Measurements from ENCODE around the gene FBXO46. TPM values are rescaled to one million over a fixed set of nuclear protein-coding genes. Genes with fewer than 3 reads are reported as not detected.

The FBXO46 gene, protein sequence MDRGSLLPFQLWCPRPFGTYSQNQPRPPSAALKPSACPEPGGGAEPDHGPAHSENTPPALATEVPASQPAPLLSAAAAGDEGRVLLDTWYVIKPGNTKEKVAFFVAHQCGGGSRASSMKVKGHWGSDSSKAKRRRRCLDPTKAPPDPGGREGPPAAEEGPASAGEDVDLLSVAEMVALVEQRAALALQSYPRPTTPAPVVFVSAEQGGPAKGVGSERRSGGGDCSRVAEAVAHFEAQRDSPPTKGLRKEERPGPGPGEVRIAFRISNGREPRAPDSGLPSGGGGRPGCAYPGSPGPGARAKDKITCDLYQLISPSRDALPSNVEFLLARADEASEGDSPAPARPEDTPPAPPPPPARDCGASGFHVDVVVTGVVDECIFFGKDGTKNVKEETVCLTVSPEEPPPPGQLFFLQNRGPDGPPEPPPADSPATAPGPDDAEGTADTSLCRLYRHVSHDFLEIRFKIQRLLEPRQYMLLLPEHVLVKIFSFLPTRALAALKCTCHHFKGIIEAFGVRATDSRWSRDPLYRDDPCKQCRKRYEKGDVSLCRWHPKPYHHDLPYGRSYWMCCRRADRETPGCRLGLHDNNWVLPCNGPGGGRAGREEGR
- polyA plus RNA-seq (ENCODE audit: insufficient read length in 10 of 10): 10 to 100 TPM in 6 of 10 donors, 1 to 10 TPM in 4; 8.3 to 15.3 (median 10.3) TPM
- long read RNA-seq, donor 1, partial matches to known transcripts: 0 of 3 reads
- long read RNA-seq, donor 1, other reads (novel, unspliced or antisense): 0 of 3 reads
- long read RNA-seq, donor 2, partial matches to known transcripts: 0 of 4 reads
- long read RNA-seq, donor 2, other reads (novel, unspliced or antisense): 0 of 4 reads
- long read RNA-seq, donor 3: 0 reads
- long read RNA-seq, donor 4: 0 reads
- long read RNA-seq, donor 5: 0 reads
- long read RNA-seq, donor 6, partial matches to known transcripts: 0 of 2 reads
- long read RNA-seq, donor 6, other reads (novel, unspliced or antisense): 0 of 2 reads
- long read RNA-seq, donor 7, partial matches to known transcripts: 0 of 4 reads
- long read RNA-seq, donor 7, other reads (novel, unspliced or antisense): 0 of 4 reads
- long read RNA-seq, donor 8, partial matches to known transcripts: 0 of 2 reads
- long read RNA-seq, donor 8, other reads (novel, unspliced or antisense): 0 of 2 reads
- long read RNA-seq, donor 9, partial matches to known transcripts: 0 of 1 reads
- long read RNA-seq, donor 9, other reads (novel, unspliced or antisense): 0 of 1 reads

DNA sequence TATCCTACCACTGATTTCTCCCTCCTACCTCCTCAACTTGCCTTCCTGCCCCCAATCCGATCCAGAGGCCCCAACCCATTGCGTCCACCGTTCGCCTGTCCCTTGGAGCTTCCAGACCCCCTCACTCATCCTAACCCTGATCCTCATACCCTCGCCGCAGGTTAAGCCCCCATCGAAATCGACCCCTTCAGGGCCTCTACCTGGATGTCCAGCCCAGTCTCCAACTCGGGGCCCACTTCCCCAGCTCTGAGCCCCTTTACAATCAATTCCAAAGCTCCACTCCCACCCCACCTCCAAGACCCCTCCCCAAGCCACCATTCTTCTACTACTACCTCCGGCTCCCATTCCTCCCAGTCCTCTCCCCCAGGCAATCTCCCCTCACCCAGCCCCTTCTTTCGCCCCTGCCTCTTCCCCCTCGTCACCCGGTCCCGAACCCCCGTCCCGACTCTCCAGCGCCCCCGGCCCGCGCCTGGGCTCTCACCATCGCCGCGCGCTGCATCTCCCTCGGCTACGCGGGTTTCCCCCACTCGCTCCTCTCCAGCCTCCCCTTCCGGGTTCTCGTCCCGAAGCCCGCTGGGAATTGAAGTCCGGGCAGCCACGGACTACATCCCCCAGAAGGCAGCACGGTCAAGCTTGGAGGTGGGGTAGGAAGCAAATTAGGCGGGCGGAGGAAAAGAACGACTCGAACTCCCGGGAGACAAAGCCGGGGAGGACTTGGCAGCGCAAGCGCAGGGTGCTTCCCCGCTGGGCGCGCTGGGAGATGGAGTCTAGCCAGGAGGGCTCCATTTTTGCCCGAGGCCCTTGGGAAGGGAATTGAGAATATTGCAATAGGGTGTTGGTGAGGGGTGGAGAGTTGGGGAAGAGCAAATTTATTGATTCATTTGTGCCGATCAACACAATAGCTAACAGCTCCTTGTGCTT lies at the start of gene FBXO46:
Gene FBXO46 (minus strand): TSS at position 529 of the 921 bp plus-strand sequence. CDS start 17,401 bp downstream, outside the sequence.
- DNase-seq: peak; percentile 96 to 98 (median 98)

DNA sequence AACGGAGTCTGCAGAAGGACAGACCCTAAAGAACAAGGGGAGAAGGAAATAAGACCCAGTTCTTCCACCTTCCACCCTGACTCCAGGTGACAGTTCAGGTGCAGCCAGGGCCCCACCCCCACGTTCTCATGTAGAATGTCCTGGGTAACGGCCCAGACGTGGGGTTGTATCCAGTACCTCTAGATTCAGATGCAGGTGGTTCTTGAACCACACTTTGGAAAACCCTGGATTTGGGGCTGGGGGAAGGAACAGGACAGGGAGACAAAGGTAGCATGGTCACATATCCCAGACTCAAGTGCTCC lies 49.4 kb upstream of the FBXO46 start:
- DNase-seq: no peak

DNA sequence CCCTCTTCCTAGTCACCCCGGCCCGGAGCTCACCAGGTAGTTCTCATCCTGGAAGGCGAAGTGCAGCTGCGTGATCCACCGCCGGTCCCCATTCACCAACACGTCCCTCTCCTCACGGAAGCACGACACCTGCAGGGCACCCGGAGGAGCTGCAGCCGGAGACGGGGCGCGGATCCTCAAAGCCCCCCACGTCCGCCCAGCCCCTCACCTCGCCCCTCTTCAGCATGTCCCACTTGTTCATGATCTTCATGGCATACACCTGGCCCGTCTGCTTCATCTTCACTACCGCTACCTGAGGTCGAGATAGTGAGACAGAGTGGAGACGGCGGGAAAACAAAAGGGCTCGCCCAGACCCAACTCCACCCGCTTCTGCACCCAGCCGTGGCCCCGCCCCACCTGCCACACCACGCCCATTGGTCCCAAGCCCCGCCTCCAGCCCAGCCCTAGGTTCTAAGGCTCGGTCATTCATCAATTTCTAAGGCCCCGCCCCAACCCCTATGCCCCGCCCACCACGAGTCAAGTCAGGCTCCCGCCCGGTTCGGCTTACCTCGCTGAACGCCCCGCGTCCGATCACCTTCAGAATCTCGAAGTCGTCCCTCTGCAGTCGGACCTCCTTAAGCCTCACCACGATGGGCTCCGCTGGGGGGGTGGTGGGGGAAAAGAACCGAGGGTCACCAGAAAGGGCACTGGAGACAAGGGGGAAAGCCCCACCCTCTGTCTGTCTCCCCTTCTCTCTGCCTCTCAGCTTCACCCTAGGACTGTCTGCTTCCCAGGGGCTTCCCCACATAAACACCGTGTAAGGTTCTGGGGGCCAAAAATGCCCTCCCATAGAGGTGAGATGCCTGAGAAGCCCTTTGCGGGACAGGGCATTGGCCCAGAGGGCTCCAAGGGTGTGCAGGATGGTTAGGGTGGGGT lies 48.8 kb upstream of the FBXO46 start:
- DNase-seq: peak in 1 of 3 donors; percentile 71

DNA sequence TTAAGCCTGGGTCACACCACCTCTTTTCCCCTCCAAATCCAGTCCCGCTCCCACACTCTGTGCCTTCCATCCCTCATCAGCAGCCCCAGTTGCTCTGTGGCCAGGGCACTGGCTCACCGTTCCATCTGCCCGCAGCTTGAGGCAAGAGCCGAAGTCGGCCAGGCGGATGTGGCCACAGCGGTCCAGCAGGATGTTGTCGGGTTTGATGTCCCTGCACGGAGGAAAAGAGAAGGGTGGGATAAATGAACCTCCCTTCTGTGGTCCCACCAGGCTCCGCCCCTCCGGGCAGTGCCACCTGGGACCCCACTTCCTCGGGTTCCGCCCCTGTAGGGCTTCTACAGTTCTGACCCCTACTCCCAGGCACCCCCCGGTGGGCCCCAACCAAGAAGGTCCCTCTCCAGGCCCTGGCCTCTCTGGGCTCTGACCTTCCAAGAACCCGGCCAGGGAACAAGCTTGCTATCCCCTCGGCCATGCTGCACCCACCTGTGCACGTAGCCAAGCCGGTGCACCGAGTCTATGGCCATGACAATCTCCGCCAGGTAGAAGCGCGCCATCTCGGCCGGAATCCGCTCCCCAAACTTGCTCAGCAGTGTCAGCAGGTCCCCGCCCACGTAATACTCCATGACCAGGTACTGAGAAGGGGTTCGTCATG lies 47.4 kb upstream of the FBXO46 start:
- no peak for DNase-seq

DNA sequence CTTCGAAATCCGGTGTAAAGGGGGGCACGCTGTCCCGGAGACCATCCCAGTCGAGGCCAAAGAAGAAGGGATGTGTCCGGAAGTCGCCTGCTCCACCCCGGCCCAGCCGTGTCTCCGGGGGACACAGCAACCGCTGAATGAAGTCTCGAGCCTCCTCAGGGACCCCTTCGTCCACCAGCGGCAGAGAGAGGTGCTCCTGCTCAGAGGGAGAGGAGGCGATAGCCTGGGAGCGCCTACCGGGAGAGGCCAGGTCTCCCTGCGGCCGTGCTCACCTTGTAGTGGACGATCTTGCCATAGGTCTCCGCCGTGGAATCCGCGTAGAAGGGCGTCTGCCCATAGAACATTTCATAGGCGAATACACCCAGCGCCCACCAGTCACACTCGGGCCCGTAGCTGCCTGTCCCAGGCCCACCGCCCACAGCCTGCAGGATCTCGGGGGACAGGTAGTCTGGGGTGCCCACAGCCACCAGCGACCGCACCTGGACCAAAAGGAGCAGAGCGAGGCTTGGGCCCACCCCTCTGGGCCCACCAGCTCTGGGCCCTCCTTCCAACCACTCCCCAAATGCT lies 46.8 kb upstream of the FBXO46 start:
- no peak for DNase-seq

DNA sequence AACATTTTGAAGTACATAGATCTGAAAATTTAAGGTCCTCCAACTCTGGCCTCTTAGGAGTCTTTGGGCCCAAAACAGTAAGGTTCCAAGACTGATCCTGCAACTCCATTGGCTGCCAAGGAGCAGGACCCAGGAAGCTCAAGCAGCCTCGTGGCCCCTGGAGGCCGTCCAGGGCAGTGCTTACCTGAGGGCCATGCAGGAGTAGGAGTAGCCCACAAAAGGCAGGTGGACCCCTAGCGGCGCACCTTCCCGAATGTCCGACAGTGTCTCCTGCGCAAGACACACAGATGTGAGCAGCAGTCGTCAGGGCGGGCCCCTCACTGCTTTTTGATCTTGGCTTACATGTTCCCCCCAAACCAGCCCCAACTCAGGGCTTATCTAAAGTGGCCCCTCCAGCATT lies 44.1 kb upstream of the FBXO46 start:
- no peak for DNase-seq

DNA sequence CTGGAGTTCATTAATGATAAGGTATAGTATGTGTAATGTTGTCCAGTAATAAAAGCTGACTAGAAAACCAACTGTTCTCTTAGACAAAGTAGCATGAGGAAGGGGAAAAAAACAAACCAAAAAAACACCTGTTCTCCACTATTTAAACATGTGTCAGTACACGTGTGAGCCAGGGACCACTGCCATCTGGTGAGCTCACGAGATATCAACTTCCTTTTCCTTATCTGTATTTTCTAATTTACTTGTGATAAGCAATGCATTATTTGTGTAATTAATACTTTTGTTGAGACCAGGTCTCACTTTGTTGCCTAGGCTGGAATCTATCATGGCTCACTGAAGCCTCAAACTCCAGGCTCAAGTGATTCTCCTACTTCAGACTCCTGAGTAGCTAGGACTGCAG lies 42.7 kb upstream of the FBXO46 start:
- no peak for DNase-seq

DNA sequence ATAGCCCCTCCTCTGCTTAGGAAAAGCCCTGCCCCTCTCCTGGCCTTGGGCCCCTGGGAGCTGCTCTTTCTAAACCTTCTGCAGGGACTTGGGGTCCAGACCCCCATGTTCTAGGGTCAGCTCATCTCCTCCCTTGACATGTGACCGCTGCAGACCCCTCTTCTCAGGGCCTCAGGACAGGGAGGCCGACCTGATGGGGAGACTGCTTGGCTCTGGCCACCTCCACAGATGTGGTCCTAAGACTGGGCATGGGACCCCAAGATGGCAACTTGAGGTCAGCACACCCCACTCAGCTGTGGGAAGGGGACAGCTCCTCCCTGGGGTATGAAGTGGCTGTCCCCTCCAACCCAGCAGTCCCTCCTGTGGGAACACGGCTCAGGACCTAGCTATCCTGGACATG lies 42.2 kb upstream of the FBXO46 start:
- no peak for DNase-seq

DNA sequence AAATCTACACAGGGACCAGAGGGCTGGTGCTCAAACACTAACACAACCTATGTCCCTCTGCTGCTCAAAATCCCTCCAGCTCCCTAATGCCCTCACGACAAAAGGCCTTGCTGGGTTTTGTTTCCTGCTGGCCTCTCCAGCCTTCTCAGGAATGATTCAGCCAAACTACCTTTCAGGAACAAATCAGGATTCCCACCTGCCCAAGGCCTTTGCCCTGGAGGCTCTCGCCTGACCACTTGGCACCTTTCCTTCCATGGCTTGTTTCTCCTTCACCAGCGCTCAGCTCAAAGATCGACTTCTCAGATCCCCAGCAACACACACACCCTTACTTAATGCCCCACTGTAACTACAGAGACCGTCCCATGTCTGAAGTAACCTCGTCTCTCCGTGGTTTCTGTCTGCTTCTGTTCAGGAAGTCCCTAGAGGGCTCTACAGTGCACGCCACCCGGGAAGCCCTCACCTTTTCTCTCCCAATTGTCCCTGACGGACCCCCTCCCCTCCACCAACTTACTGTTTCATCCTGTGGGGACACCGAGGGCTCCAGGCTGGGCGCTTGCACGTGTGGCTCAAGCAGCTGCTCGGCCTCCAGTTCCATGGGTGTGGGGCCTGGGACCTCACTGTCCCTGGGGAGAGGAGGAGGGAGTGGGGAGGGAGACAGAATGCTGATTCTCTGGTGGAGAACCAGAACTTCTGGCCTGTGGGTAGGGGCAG lies 41.6 kb upstream of the FBXO46 start:
- DNase-seq: no peak

DNA sequence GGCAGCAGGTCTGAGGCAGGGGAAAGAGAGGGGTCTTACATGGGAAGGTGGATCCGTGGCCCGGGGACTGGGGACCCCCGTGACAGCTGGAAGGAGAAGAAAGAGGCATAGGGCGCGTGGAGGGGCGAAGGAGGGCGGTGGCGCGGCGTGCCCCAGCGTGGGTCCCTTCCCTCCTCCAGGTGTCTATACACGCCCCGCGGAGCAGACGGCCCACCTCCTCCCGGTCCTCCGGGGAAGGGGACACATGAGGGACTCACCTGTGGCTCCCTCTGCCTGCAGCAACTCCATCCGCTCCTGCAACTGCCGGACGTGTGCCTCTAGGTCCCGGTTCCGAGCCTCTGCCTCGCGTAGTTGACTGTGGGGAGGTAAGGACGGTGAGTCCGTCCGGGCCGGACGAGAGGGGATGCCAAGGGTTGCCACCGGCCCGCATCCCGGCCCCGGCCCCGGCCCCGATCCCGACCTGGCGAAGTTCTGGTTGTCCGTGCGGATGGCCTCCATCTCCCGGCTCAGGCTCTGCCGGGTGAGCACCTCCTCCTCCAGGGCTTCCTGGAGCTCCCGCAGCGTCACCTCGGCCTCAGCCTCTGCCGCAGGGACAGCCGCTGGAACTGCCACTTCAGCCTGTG lies 40.7 kb upstream of the FBXO46 start:
- DNase-seq: no peak

DNA sequence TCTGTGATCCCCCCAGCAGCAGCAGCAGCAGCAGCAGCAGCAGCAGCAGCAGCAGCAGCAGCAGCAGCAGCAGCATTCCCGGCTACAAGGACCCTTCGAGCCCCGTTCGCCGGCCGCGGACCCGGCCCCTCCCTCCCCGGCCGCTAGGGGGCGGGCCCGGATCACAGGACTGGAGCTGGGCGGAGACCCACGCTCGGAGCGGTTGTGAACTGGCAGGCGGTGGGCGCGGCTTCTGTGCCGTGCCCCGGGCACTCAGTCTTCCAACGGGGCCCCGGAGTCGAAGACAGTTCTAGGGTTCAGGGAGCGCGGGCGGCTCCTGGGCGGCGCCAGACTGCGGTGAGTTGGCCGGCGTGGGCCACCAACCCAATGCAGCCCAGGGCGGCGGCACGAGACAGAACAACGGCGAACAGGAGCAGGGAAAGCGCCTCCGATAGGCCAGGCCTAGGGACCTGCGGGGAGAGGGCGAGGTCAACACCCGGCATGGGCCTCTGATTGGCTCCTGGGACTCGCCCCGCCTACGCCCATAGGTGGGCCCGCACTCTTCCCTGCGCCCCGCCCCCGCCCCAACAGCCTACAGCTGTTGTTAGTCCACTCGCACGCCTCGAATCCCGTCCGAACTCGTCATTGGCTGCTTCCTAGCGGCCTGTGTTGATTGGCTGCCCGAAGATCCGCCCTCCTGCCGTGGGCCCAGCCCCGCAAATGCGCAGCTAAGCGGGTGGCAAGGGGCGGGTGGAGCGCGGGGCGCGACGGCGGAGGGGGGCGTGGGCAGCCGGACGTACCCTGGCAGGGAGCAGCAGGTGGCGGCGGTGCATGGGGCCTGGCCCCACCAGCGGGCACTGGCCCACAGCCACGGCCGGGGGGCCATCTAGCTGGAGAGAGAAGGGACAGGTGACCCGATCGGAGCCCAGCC lies 39.8 kb upstream of the FBXO46 start:
- DNase-seq: peak; percentile 96 to 98 (median 98)

DNA sequence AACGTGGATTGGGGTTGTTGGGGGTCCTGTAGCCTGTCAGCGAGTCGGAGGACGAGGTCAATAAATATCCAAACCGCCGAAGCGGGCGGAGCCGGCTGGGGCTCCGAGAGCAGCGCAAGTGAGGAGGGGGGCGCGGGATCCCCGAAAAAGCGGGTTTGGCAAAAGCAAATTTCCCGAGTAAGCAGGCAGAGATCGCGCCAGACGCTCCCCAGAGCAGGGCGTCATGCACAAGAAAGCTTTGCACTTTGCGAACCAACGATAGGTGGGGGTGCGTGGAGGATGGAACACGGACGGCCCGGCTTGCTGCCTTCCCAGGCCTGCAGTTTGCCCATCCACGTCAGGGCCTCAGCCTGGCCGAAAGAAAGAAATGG lies 39.1 kb upstream of the FBXO46 start:
- peak in 1 of 3 donors; percentile 70 for DNase-seq

DNA sequence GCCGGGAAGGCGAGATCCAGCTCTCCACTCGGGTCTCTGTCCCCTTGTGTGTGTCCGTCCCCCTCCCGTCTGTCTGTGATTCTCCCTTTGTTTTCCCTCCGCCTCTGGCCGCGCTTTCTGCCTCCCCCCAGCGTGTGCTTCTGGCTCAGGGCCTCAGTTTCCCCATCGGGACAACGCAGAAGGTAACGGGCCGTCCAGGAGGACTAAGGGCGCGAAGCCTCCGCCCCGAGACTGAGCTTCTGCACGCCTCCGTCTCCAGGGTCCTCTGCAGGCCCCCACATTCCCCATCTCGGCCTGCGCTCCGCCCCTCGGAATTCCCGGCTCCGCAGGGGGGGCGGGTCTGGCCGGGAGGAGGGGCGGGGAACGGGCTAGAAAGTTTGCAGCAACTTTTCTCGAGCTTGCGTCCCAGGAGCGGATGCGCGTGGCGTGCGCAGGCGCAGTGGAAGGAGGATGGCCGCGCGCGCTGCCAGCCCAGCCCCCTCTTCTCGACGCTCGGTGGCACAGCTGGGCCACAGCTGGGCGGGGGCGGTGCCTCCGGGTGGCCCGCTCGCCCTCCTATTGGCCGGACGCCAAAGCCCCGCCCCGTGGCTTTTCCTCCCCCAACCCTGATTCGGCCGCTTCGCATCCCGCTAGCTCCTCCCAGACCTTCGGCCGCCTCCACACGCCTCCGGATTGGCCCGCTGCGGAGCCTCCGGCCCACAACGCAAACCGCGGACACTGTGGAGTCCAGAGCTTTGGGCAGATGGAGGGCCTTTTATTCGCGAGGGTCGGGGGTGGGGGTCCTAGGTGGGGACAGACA lies 38.5 kb upstream of the FBXO46 start, which contains the start of gene SIX5:
Gene SIX5 (minus strand): TSS at position 269 of the 799 bp plus-strand sequence. CDS start 408 bp downstream, outside the sequence.
- DNase-seq: peak; percentile 98 to 100 (median 99)

DNA sequence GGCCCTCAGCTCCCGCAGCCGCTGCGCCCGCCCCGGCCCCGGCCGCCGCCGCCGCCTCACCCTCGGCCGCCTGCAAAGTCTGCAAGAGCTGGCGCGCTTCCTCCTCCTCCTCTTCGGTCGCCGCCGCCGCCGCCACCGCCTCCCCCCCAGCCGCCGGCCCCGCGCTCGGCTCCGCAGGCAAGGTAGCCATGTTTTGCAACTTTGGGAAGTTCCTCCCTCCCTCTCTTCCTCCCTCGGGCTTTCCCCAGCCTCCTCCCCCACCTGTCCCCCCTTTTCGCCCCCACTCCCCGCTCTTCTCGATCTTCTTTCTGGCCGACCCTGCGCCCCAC lies 37.9 kb upstream of the FBXO46 start:
- DNase-seq: no peak

DNA sequence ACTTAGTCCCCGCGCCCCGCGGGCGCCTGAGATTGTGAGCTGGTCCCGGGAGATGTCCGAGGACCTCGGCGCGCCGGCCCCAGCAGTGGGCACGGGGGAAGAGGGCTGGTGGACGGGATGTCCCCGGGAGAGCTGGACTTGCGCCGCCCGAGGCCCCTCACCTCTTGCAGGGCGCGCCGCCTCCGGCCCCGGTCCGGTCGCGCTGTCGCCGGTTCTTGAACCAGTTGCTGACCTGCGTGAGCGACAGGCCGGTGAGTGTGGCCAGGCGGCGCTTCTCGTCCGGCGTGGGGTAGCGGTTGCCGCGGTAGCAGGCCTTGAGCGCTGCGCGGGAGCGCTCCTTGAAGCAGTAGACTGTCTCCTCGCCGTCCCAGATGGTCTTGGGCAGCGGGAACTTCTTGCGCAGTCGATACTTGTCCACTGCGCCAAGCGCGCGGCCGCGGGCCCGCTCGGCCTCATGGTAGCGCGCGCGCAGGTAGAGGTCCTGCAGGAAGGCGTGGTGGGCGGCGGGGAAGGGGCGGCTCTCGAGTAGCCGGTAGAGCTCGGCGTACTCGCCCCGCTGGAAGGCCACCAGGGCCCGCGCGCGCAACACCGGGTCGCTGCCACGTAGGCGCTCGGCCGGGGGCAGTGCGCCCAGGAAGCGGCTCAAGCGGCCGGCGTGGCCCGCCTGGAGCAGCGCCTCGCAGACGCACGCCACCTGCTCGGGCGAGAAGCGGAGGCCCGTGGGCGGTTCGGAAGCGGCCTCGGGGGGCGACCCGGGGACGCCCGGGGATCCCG lies 37.4 kb upstream of the FBXO46 start:
- peak in 2 of 3 donors; percentile 83 to 92 for DNase-seq
